ENCODE results near the gene DOCK4. TPM values are rescaled to one million over a fixed set of nuclear protein-coding genes. Genes with fewer than 3 reads are reported as not detected.

The DOCK4 gene
- total RNA-seq, 1 experiment from 2014 or later = 4.9 TPM

DNA sequence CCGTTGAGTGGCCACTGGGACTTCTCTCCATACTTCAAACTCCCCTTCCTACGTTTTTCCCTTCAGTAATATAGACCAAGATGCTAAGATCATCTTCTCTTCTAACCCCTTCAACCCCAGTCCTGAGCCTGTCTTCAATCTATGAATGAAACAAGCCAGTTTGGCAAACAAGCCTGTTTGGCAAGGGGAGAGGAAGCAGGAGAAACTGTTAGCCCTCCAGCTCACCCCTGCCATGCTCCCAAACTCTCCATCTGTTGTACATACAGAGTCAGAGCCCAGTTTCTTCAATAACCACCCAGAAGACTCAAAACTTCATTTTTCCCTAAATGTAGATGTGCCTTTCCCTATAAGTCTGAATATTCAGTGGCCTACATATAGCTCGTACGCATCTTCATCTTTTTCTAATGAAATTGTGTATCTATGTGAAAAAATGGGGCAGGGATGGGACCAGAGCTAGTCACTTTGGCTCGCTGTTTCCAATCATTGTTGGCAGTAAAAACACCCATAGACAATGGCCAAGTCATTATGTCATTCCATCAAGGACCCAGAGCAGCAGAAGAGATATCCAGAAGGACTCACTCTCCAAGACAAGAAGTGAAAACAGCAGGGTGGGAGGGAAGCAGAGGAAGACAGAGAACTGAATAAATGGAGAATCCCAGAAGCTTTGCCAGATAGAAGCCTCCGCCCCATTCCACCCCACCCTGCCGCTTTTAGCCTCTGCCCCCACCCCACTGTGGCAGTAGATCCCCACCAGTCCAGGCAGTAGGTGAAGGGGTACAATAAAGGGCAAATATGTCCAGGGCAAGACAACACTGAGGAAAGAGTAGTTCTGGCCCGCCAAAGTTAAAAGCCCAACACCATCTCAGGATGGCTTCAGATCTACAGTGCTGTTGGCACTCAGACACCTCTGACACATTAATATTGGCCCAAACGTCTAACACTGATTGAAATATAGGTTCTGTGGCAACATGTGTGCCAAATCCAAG, 87.3 kb downstream of the DOCK4 start:
- H3K4me3 Mint-ChIP-seq = no peak overlapping the region
- no peak overlapping the region for H3K27ac ChIP-seq (ENCODE audit: insufficient read length, low read depth, low read length)
- no peaks in the 10 kb centered on the region for H3K9me3 ChIP-seq (ENCODE audit: control insufficient read depth, low read depth, low read length)
- no peaks in the 10 kb centered on the region for H3K27me3 Mint-ChIP-seq (ENCODE audit: low read depth)
- H3K23me2 ChIP-seq (ENCODE audit: insufficient read length, low read depth, low read length, poor library complexity, severe bottlenecking) = no peaks in the 10 kb centered on the region
- no peak overlapping the region for H2AFZ ChIP-seq (ENCODE audit: low read length)
- H4K8ac ChIP-seq (replicated peaks; ENCODE audit: insufficient read length, low read depth, low read length) = no peak overlapping the region
- no peak overlapping the region for H3T11ph ChIP-seq (ENCODE audit: low read length)
- no peak overlapping the region for H2BK5ac ChIP-seq (ENCODE audit: insufficient read length, low read length)
- H3K56ac ChIP-seq (ENCODE audit: insufficient read length, low read depth, low read length) = no peak overlapping the region
- no peak overlapping the region for H3K18ac ChIP-seq (ENCODE audit: insufficient read length, low read depth, low read length)
- no peaks in the 10 kb centered on the region for H4K20me1 ChIP-seq (ENCODE audit: control insufficient read depth, insufficient read depth, insufficient read length)
- no peak overlapping the region for H2BK120ac ChIP-seq (ENCODE audit: low read depth, low read length, poor library complexity, severe bottlenecking)
- H3K27ac Mint-ChIP-seq = no peak overlapping the region
- H4K91ac ChIP-seq (ENCODE audit: insufficient read length, low read depth, low read length) = no peak overlapping the region
- H2BK15ac ChIP-seq (ENCODE audit: low read depth, low read length) = no peak overlapping the region
- H3K9ac ChIP-seq (ENCODE audit: extremely low read depth, insufficient read length, low read length) = no peak overlapping the region
- no peak overlapping the region for H2BK12ac ChIP-seq (ENCODE audit: insufficient read length, low read depth, low read length)
- no peak overlapping the region for H3K14ac ChIP-seq (ENCODE audit: insufficient read depth, low read length)
- no peaks in the 10 kb centered on the region for H3K9me3 Mint-ChIP-seq
- H3K4me1 Mint-ChIP-seq = peaks cover 4 to 9% of the 10 kb centered on the region in 2 experiments
- H3K23ac ChIP-seq (ENCODE audit: insufficient read length, low read depth, low read length) = no peak overlapping the region
- H3K79me1 ChIP-seq (ENCODE audit: insufficient read depth, low read depth, low read length, poor library complexity, severe bottlenecking) = no peaks in the 10 kb centered on the region
- H3K36me3 Mint-ChIP-seq (ENCODE audit: insufficient read depth in 1 of 3, low read depth in 3 of 3) = no peaks in the 10 kb centered on the region
- peaks cover 3% of the 10 kb centered on the region; the same call in 1 of the 2 replicates for H3K79me2 ChIP-seq (ENCODE audit: insufficient read depth, low read length)
- no peak overlapping the region for H3K4me2 ChIP-seq (ENCODE audit: insufficient read depth, insufficient read length, low read length)
- no peak for DNase-seq
- peaks cover 4% of the 10 kb centered on the region; the same call in 1 of the 2 replicates for H3K4me1 ChIP-seq (ENCODE audit: insufficient read depth, low read length)
- H3K4ac ChIP-seq (ENCODE audit: low read depth, low read length) = no peak overlapping the region
- WGBS (ENCODE audit: extremely low coverage, insufficient read length, low lambda C conversion rate) = no CpG with 5 or more reads among the region's 9 CpGs
- H2BK20ac ChIP-seq (ENCODE audit: low read depth, low read length, poor library complexity, severe bottlenecking) = no peak overlapping the region
- H4K5ac ChIP-seq (ENCODE audit: insufficient read length, low read depth, low read length) = no peak overlapping the region
- TF ChIP-seq, protein P1, sequence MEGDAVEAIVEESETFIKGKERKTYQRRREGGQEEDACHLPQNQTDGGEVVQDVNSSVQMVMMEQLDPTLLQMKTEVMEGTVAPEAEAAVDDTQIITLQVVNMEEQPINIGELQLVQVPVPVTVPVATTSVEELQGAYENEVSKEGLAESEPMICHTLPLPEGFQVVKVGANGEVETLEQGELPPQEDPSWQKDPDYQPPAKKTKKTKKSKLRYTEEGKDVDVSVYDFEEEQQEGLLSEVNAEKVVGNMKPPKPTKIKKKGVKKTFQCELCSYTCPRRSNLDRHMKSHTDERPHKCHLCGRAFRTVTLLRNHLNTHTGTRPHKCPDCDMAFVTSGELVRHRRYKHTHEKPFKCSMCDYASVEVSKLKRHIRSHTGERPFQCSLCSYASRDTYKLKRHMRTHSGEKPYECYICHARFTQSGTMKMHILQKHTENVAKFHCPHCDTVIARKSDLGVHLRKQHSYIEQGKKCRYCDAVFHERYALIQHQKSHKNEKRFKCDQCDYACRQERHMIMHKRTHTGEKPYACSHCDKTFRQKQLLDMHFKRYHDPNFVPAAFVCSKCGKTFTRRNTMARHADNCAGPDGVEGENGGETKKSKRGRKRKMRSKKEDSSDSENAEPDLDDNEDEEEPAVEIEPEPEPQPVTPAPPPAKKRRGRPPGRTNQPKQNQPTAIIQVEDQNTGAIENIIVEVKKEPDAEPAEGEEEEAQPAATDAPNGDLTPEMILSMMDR (conservative IDR thresholded peaks at IDR 0.05) = no peak
- H2AK5ac ChIP-seq (ENCODE audit: insufficient read length, low read length) = no peak overlapping the region
- no peaks in the 10 kb centered on the region for H3K27me3 ChIP-seq (ENCODE audit: insufficient read depth, low read length)
